PC-3 (cell line): ENCODE data around the gene ZNF286A.
"Not testable (repeated sequence)": the region's sequence is repeated elsewhere in the genome, so short reads cannot be mapped to it uniquely, and the experiment has no call there.

ENCODE experiments used
- EZH2phosphoT487 ChIP-seq: fragments of 300-600 bp; sonication (generic); IDR thresholded peaks from 2 replicates; pipeline ENCODE4 v1.6.1; 2018; ENCODE audit warnings: mild to moderate bottlenecking, antibody characterized with exemption, low read length, borderline replicate concordance
- TF ChIP-seq, protein P1 (sequence below): fragments of 300-600 bp; sonication (generic); conservative IDR thresholded peaks from 2 replicates; pipeline ENCODE4 v1.5.1; 2017; ENCODE audit warnings: antibody characterized with exemption, low read depth, mild to moderate bottlenecking, low read length

- TF ChIP-seq, protein P1, sequence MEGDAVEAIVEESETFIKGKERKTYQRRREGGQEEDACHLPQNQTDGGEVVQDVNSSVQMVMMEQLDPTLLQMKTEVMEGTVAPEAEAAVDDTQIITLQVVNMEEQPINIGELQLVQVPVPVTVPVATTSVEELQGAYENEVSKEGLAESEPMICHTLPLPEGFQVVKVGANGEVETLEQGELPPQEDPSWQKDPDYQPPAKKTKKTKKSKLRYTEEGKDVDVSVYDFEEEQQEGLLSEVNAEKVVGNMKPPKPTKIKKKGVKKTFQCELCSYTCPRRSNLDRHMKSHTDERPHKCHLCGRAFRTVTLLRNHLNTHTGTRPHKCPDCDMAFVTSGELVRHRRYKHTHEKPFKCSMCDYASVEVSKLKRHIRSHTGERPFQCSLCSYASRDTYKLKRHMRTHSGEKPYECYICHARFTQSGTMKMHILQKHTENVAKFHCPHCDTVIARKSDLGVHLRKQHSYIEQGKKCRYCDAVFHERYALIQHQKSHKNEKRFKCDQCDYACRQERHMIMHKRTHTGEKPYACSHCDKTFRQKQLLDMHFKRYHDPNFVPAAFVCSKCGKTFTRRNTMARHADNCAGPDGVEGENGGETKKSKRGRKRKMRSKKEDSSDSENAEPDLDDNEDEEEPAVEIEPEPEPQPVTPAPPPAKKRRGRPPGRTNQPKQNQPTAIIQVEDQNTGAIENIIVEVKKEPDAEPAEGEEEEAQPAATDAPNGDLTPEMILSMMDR = not testable (repeated sequence)
- not testable (repeated sequence) for TF ChIP-seq EZH2phosphoT487
Observed at GRCh38 chr17:15736578-15736977, 37.0 kb downstream of the ZNF286A start.
